GM12801 (cell line): Measurements from ENCODE around the gene KRTAP3-3.
"Not testable (repeated sequence)": the region's sequence is repeated elsewhere in the genome, so short reads cannot be mapped to it uniquely, and the experiment has no call there.

Experiments
- CTCF ChIP-seq: IDR thresholded peaks from one replicate; pipeline ENCODE4 v1.5.1; 2011; ENCODE audit warnings: control low read depth; ENCODE audit not compliant: insufficient read length; ENCODE audit errors: extremely low read depth

KRTAP3-3 gene

GRCh38 chr17:41004397-41004796 is 10.4 kb upstream of the KRTAP3-3 start:
- no peak for TF ChIP-seq CTCF

GRCh38 chr17:41003926-41004325 is 10.0 kb upstream of the KRTAP3-3 start:
- TF ChIP-seq CTCF: no peak

- no peak for TF ChIP-seq CTCF
Observed at GRCh38 chr17:41002814-41003213, 8.8 kb upstream of the KRTAP3-3 start.

GRCh38 chr17:41001795-41002194 is 7.8 kb upstream of the KRTAP3-3 start:
- no peak for TF ChIP-seq CTCF

GRCh38 chr17:40999563-40999962 is 5.6 kb upstream of the KRTAP3-3 start, which contains the start of gene KRTAP3-2:
KRTAP3-2 (minus strand) TSS chr17:40999906; CDS start chr17:40999853, 53 bp downstream.
- TF ChIP-seq CTCF: not testable (repeated sequence)

- TF ChIP-seq CTCF: no peak
Observed at GRCh38 chr17:40997361-40997760, 3.4 kb upstream of the KRTAP3-3 start.

- no peak for TF ChIP-seq CTCF
Observed at GRCh38 chr17:40996829-40997228, 2.9 kb upstream of the KRTAP3-3 start.

GRCh38 chr17:40995116-40995515 is 1.2 kb upstream of the KRTAP3-3 start:
- TF ChIP-seq CTCF: no peak
